Kidney capillary endothelial cell (primary cell): Measurements from ENCODE around the gene DENND2A.
"Not testable (repeated sequence)": the region's sequence is repeated elsewhere in the genome, so short reads cannot be mapped to it uniquely, and the experiment has no call there.

Experiments used
- DNase-seq: peaks from one replicate; pipeline ENCODE4 v3.0.0-alpha.2; 2018; ENCODE audit warnings: low spot score

DENND2A gene

GRCh38 chr7:140587243-140587642 lies 53.4 kb downstream of the DENND2A start:
- DNase-seq = no peak

GRCh38 chr7:140586516-140586915 lies 54.1 kb downstream of the DENND2A start:
- DNase-seq = no peak

DNA sequence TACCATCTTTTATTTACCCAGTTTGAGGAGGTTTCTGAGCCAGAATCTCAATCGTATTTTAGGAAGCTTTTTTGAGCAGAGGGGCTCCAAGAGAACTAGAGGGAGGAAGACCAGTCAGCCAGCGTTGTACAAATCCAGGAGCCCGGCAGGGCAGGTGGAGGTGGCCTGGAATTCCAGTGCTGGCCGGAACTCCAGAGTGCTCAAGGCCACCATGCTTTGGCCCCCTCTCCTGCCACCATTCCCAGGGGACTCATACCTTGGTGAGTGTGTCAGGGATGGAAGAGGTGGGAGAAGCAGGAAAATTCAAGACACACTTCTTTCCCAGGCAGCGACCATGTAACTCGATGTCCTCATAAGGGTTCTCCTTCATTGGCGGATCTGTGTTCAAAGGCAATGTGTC lies 55.3 kb downstream of the DENND2A start:
- DNase-seq = no peak

GRCh38 chr7:140584195-140584851 lies 56.3 kb downstream of the DENND2A start:
- no peak for DNase-seq

GRCh38 chr7:140581411-140581810 lies 59.2 kb downstream of the DENND2A start:
- DNase-seq = no peak

DNA sequence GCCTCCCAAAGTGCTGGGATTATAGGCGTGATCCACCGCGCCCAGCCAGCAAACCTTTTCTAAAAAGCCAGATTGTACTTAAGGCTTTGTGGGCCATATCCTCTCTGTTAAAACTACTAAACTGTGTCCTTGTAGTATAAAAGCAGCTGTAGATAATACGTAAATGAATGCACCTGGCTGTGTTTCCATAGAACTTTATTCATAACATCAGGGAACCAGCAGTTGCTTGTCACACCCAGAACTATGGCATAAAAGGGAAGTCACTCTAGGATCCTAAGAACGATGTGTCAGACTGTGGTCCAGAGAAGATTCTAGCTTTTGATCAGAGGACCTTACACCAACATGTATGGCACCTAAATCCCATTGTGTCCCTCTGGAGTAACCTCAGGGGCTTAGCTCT lies 63.0 kb downstream of the DENND2A start:
- no peak for DNase-seq

DNA sequence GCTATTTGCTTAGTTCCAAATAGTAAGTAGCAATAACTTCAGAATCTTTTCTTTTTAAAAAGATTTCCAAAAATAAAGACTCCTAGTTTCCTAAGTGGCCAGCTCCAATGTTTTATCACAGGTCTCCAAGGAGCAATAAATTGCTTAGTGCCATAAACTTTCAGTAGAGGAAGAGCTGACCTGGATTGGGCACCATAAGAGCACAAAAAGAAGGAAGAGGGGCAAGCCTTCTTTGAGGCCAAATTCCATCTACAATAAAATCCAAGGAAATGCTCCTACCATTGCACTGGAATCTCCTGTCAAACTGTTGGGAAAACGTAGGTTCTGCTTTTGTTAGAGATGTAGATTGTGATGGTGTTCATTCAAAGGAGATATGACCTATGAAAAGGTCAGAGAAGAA lies 64.0 kb downstream of the DENND2A start:
- no peak for DNase-seq

DNA sequence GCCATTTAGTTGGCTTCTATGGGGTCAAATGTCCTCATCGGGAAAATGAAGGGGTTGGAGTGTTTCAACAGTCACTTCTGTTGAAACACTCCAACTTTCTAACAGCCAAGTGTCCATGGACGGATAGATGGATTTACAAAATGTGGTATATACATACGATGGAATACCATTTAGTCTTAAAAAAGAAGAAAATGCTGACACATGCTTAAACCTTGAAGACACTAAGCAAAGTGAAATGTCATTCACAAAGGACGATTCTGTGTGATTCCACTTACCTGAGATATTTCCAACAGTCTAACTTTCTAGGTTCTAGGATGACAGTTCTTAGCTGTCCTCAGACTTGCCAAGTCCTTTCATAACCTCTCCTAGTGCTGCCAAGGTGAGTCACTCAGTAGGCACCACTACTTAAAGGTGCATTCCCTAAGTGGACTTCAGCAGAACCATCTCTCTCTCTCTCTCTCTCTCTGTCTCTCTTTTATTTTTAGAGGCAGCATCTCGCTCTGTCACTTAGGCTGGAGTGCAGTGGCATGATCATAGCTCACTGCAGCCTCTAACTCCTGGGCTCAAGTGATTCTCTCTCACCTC lies 69.0 kb downstream of the DENND2A start:
- no peak for DNase-seq

DNA sequence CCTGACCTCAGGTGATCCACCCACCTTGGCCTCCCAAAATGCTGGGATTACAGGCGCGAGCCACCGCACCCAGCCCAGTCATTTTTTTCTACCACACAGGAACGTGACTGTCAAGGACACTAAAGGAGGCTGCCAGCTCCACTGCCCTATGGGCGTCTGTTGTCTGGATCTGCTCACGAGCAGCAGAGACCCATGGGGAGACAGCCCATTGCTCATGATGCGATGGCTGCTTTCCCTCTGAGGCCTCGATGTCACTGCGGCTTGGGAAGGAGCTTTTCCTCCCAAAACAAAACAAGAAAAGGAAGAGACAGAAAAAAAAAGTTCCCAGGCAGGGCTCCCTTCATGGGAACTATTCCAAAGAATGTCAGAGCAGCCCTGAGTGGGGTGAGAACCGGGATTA lies 70.5 kb downstream of the DENND2A start:
- DNase-seq = no peak

- DNase-seq = no peak
Measured at GRCh38 chr7:140568021-140568813, 72.4 kb downstream of the DENND2A start.

DNA sequence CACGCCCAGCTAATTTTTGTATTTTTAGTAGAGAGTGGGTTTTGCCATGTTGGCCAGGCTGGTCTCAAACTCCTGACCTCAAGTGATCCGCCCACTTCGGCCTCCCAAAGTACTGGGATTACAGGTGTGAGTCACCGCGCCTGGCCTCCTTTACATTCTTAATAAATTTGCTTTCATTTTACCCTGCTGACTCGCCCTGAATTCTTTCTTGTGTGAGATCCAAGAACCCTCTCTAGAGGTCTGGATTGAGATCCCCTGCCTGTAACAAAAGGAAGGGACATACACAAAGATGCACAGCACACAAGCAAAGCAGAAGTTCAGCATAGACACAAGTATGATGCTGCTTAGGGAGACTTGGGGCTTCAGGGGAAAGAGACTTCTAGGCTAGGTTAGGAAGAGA lies 74.4 kb downstream of the DENND2A start:
- DNase-seq = not testable (repeated sequence)

DNA sequence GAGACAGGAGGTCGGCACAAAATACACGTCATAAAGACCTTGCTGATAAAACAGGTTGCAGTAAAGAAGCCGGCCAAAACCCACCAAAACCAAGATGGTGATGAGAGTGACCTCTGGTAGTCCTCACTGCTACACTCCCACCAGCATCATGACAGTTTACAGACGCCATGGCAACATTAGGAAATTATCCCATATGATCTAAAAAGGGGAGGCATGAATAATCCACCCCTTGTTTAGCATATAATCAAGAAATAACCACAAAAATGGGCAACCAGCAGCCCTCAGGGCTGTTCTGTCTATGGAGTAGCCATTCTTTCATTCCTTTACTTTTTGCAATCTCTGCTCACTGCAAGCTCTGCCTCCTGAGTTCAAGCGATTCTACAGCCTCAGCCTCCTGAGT lies 74.9 kb downstream of the DENND2A start:
- not testable (repeated sequence) for DNase-seq

DNA sequence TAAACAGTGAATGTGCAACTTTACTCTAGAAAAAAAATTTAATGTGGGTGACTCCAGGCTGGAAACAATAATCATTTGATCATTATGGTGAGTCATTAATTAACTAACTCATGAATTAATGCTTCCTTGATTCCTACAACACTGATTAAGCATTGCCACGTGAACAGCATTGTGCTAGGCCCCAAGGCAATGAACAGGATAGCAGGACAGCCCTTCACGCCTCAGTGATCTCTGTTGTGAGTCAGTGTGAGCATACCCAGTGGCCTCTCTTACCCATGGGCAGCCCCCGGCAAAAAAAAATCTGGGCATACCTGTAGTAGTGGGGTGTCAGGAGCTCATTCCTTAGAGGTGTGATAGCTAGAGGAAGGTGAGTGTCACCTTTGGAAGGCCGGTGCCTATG lies 76.0 kb downstream of the DENND2A start:
- no peak for DNase-seq

DNA sequence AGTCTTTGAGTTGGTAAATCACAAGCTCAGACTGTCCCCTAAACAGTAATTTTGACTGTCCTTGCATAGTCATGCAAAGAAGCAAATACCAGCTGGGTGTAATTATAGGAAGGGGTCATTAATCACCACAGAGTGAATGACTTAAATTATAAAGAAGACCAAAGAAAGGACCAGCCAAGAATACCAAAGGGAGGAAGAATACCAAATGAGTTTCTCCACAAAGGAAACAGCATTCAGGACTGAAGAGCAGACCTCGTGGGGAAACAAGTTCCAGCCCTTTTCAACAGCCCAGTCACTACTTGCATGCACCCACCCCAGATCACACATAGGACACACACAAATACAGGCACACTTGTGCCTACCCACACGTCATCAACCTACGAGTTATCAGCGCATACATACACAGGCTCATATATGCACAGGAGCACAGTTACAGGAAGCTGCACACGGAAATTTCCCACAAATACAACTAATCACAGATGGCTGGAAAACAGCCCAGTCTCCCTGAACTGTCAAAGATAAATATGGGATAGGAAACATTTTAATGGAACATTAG lies 77.6 kb downstream of the DENND2A start:
- DNase-seq = no peak

DNA sequence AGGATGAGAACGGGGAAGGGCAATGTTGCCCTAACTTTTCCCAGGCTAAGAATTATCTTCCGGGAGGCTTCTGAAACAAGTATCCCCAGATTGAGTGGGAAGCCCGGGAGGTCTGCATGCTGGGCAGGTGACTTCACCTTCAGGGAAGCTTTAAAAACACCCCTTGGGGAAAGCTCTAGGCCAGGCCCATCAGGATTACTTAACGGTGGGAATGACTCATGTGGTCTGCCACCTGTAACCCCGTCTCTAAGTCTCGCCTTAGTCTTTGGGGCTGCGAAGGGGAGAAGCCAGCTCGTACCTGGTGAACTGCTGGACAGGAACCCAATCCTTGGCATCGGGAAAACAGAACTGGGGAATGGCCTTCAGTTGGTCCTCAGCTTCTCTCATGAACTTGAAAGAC lies 81.2 kb downstream of the DENND2A start:
- no peak for DNase-seq

- DNase-seq = no peak
Measured at GRCh38 chr7:140557809-140558518, 82.6 kb downstream of the DENND2A start.

DNA sequence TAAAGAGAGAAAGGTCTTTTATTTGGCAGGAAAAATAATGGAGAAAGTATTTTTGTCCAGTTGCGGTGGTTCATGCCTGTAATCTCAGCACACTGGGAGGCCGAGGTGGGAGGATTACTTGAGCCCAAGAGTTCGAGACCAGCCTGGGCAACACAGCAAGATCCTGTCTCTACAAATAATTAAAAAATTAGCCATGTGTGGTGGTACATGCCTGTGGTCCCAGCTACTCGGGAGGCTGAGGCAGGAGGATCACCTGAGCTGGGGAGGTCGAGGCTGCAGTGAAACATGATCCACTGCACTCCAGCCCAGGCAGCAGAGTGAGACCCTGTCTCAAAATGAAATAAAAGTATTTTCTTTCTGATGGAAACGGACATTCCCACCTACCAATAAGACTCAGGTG lies 83.5 kb downstream of the DENND2A start:
- DNase-seq = no peak

GRCh38 chr7:140553236-140553635 lies 87.4 kb downstream of the DENND2A start:
- not testable (repeated sequence) for DNase-seq

DNA sequence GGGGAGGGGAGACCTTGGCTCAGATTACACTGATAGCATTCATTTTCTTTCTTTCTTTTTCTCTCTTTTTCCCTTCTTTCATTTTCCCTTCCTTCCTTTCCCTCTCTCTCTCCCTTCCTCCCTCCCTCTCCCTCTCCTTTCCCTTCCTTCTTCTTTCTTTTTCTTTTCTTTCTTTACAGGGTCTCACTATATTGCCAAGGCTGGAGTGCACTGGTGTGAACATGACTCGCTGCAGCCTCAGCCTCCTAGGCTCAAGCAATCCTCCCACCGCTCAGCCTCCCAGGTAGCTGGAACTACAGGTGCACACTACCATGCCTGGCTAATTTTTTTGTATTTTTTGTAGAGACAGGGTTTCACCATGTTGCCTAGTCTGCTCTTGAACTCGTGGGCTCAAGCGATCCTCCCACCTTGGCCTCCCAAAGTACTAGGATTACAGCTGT lies 88.4 kb downstream of the DENND2A start:
- no peak for DNase-seq

DNA sequence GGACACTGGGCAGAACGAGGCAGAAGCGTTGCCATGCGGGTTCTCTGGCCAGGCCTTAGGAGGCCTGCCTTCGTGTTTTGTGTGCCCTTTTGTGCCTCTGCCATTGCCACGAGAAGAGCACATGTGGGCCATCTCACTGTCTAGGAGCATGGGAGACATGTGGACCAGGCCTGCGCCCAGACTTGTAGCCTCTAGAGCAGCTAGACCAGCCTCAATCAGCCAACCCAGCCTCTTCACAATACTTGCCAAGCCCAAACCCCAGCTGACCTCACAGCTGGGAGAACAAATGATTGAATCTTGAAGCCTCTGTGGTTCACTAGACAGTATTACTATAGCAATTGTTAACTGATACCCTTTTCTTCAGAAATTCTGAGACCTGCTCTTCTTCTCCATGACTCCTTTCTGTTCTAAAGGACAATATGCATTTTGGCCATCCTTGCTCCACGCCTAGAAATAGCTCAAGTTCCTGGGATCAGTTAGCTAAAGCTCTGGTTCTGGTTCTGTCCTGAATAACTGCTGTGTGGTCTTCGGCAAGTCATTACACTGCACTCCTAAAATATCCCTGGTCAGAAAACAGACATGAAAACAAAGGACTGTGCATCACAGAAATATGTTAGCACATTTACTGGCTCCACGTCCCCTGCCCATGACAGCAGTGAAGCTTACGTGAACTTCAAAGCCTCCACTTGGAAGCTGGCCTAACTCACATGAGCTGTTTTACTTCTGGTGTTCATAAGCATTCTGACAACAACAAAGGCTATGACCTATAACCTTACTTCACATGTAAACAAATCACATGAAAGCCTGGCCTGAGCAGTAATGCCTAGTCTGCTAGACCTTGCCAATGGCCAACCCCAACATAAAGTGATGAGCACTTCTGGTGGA lies 89.0 kb downstream of the DENND2A start:
- DNase-seq = no peak

DNA sequence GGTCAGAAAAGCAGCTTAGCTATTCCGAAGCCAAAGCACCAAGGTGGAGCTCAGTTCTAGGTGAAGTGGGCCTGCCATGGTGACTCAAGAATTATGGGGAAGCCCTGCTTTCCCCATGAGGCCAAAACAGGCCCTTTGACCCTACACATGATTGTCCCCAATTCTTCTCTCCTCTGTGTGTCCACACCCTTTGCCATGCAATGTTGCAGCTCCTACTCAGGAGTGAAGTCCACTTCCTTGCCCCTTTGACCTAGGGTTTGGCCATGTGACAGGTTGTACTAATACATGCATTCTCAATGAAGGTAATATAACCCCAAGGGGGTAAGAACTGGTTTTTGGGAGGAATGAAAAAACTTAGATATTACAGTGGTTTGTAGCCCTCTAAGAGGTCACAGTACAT lies 93.7 kb downstream of the DENND2A start:
- no peak for DNase-seq
